Amygdala (tissue), 56 donors: Measurements from ENCODE around the gene SLC6A2.
"Not testable (repeated sequence)": the region's sequence is repeated elsewhere in the genome, so short reads cannot be mapped to it uniquely, and the experiment has no call there.

Source experiments
- DNase-seq, 56 donors: peaks; one replicate each; lab custom pipeline; 2025; lab: John Stamatoyannopoulos, UW

The SLC6A2 gene

GRCh38 chr16:55753145-55753631 lies 97.4 kb downstream of the SLC6A2 start:
- DNase-seq: not testable (repeated sequence)
